ENCODE measurements around the gene NR2F1.
A peak's percentile ranks its signal among the peaks of the same experiment; 100 is the strongest.
"Not testable (repeated sequence)": the region's sequence is repeated elsewhere in the genome, so short reads cannot be mapped to it uniquely, and the experiment has no call there.

Gene NR2F1

GRCh38 chr5:93582677-93583438, at the start of gene NR2F1:
TSS of gene NR2F1 (plus strand) at chr5:93583222. CDS start at chr5:93585024, 1,802 bp downstream.
- peaks cover 30 to 42% (median 37%) of the 10 kb centered on the region in 10 experiments for H3K4me1 ChIP-seq
- H3K36me3 ChIP-seq: no peaks in the 10 kb centered on the region
- H3K9me3 ChIP-seq (replicated peaks in 1 of 11): peaks cover 0 to 6% (median 5%) of the 10 kb centered on the region in 11 experiments; a peak in 12 of 22 replicates
- H3K27ac ChIP-seq: no peak within 1 kb of the TSS
- H3K9ac ChIP-seq: peak within 1 kb of the TSS in 2 of 11 experiments; percentile 44 to 52; a peak in 2 of 22 replicates
- peaks cover 0 to 89% (median 78%) of the 10 kb centered on the region in 11 experiments; a peak in 20 of 22 replicates for H4K20me1 ChIP-seq
- H3K4me2 ChIP-seq: peak within 1 kb of the TSS; percentile 59 to 99 (median 91)
- TF ChIP-seq Cebpa-rat (IDR thresholded peaks at IDR 0.05): no peak
- H3K4me3 ChIP-seq: peak within 1 kb of the TSS; percentile 30 to 70 (median 58)
- H3K27me3 ChIP-seq: peaks cover 95 to 100% (median 100%) of the 10 kb centered on the region in 11 experiments

GRCh38 chr5:93545872-93546271, 37.1 kb upstream of the NR2F1 start:
- Histone ChIP-seq H3K9me3 (replicated peaks in 1 of 11) (no peaks in the 10 kb centered on the region), H3K4me1 (no peaks in the 10 kb centered on the region), H3K27ac (no peak overlapping the region), H4K20me1 (no peaks in the 10 kb centered on the region), H3K27me3 (no peaks in the 10 kb centered on the region), H3K4me3 (no peak overlapping the region), H3K9ac (no peak overlapping the region), H3K36me3 (no peaks in the 10 kb centered on the region), H3K4me2 (no peak overlapping the region)
- TF ChIP-seq Cebpa-rat (IDR thresholded peaks at IDR 0.05): no peak

GRCh38 chr5:93549594-93549993, 33.4 kb upstream of the NR2F1 start:
- not testable (repeated sequence) for H3K4me2 ChIP-seq; H3K9me3 ChIP-seq (replicated peaks in 1 of 11); H3K36me3 ChIP-seq; H3K27ac ChIP-seq; H3K9ac ChIP-seq; H3K4me1 ChIP-seq; H3K27me3 ChIP-seq; H3K4me3 ChIP-seq; H4K20me1 ChIP-seq

DNA sequence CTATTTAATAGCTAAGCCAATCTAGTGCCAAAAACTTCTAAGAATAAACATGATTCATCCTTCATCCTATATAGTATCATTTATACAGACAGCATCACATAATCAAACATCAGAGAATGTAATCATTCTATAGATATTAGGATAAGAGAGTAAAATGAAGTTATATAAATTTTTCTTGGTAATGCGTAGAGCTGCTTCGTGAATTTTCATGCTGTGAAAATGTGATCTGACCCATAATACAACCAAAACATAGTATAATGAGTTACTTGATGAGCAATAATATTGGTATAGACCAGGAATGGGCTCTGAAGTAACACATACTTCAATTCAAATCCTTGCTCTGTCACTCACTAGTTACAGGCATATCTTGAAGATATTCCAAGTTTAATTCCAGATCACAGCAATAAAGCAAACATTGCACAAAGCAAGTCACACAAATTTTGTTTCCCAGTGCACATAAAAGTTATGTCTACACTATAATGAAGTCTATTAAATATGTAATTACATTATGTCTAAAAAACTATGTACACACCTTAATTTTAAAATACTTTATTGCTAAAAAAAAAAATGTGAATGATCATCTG, 25.9 kb upstream of the NR2F1 start:
- no peak for TF ChIP-seq Cebpa-rat (IDR thresholded peaks at IDR 0.05)
- no peak overlapping the region for H3K27ac ChIP-seq
- no peak overlapping the region for H3K9ac ChIP-seq
- no peak overlapping the region for H3K4me2 ChIP-seq
- no peaks in the 10 kb centered on the region for H4K20me1 ChIP-seq
- no peaks in the 10 kb centered on the region for H3K36me3 ChIP-seq
- no peak overlapping the region for H3K4me3 ChIP-seq
- no peaks in the 10 kb centered on the region for H3K4me1 ChIP-seq
- H3K9me3 ChIP-seq (replicated peaks in 1 of 11): no peaks in the 10 kb centered on the region
- H3K27me3 ChIP-seq: no peaks in the 10 kb centered on the region

- peaks cover 0 to 13% (median 0%) of the 10 kb centered on the region in 11 experiments; a peak in 6 of 22 replicates for H4K20me1 ChIP-seq
- no peaks in the 10 kb centered on the region for H3K4me1 ChIP-seq
- H3K27me3 ChIP-seq: peaks cover 36 to 51% (median 40%) of the 10 kb centered on the region in 11 experiments
- no peak overlapping the region for H3K4me2 ChIP-seq
- H3K9me3 ChIP-seq (replicated peaks in 1 of 11): peaks cover 13 to 22% (median 15%) of the 10 kb centered on the region in 11 experiments
- H3K36me3 ChIP-seq: no peaks in the 10 kb centered on the region
- no peak overlapping the region for H3K4me3 ChIP-seq
- no peak overlapping the region for H3K27ac ChIP-seq
- TF ChIP-seq Cebpa-rat (IDR thresholded peaks at IDR 0.05): no peak
- no peak overlapping the region for H3K9ac ChIP-seq
Measured at GRCh38 chr5:93566091-93566490, 16.9 kb upstream of the NR2F1 start.

- H3K27me3 ChIP-seq: peaks cover 49 to 65% (median 54%) of the 10 kb centered on the region in 11 experiments
- TF ChIP-seq Cebpa-rat (IDR thresholded peaks at IDR 0.05): no peak
- no peaks in the 10 kb centered on the region for H3K36me3 ChIP-seq
- H3K27ac ChIP-seq: no peak overlapping the region
- H3K4me1 ChIP-seq: no peaks in the 10 kb centered on the region
- H4K20me1 ChIP-seq: peaks cover 0 to 15% (median 0%) of the 10 kb centered on the region in 11 experiments; a peak in 6 of 22 replicates
- H3K9me3 ChIP-seq (replicated peaks in 1 of 11): peaks cover 27 to 35% (median 28%) of the 10 kb centered on the region in 11 experiments
- H3K4me2 ChIP-seq: no peak overlapping the region
- H3K9ac ChIP-seq: no peak overlapping the region
- H3K4me3 ChIP-seq: no peak overlapping the region
Measured at GRCh38 chr5:93567424-93567823, 15.6 kb upstream of the NR2F1 start.

DNA sequence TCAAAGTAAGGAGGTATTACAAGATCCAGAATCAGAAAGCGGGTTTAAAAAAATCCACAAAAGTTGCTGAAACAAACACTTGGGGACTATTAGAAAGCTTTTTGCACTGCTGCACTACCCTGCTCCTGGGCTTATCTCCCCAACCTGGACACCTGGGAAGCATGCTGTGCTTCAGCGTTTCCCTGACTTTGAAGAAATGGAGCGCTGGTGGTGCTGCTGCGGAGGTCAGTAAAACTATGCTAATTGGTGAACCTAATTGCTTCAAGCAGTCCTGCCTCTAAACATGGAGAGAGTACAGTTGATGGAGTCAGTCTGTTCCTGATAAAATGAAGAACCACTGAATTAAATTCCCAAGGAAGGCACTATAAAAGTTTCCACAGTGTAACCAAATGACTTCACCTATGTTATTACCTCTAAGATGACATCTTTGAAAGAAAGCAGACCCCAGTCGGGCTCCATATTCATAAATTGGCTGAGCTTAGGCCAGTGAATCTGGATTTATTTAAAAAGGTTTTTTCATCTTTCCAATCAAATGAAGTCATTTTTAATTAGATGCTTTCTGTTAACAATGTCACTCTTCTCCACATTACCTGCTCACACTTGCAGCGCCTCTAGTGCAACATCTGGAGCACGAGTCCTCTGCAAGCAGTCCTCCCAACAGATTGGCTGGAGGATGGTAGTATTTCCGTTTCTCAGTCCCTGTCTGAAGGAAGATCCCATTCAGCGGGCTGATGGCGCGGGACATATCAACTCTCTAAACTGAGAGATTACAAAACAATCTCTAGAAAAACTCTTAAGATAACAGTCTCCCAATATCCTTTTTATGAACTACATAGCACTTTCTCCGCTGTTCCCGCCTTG, 13.5 kb upstream of the NR2F1 start:
- no peaks in the 10 kb centered on the region for H3K36me3 ChIP-seq
- TF ChIP-seq Cebpa-rat (IDR thresholded peaks at IDR 0.05): no peak
- H3K27ac ChIP-seq: no peak overlapping the region
- no peaks in the 10 kb centered on the region for H3K4me1 ChIP-seq
- no peak overlapping the region for H3K9ac ChIP-seq
- no peak overlapping the region for H3K4me3 ChIP-seq
- H3K4me2 ChIP-seq: no peak overlapping the region
- peaks cover 40 to 52% (median 42%) of the 10 kb centered on the region in 11 experiments for H3K9me3 ChIP-seq (replicated peaks in 1 of 11)
- peaks cover 70 to 86% (median 75%) of the 10 kb centered on the region in 11 experiments for H3K27me3 ChIP-seq
- H4K20me1 ChIP-seq: peaks cover 0 to 27% (median 10%) of the 10 kb centered on the region in 11 experiments; a peak in 10 of 22 replicates

DNA sequence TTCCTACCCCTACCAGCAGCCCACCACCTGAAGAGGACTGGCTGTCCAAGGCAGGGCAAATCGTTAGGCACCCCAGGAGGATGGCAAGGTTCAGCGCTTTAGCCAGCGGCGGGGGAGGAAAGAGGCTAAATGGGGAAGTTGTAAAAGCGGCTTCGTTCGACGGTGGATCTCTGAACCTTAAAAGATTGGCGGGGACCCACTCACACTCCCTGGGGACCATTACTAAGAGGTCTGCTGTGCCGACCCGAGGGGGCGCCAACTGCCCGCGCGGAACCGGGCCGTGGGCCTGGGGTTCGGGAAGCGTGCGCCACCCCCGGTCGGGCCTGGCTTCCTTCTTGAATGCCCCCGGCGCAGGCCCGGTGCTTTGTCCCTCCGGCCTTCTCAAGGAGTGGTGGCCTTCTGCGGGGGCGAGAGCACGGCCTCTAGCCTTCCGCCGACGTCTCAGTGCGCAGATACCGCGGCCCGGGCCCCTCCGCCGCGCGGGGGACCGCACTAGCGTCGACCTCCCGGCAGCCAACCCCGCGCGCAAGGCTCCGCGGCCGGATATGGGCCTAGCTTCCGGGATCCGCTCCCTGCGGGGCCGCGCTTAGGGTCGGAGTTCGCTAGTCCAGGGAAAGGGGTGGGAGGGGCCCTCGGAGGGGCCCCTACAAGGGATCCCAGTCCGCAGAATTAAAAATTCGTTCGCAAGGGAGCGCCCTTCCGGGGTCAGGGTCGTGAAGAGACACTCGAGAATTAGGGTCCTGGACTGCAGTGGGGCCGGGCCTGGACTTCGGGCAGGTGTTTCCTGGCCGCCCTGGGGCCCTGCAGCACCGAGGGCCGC, 12.5 kb upstream of the NR2F1 start:
- no peak overlapping the region for H3K9ac ChIP-seq
- H3K27ac ChIP-seq: no peak overlapping the region
- peaks cover 0 to 35% (median 18%) of the 10 kb centered on the region in 11 experiments; a peak in 13 of 22 replicates for H4K20me1 ChIP-seq
- no peak overlapping the region for H3K4me2 ChIP-seq
- no peak for TF ChIP-seq Cebpa-rat (IDR thresholded peaks at IDR 0.05)
- peak overlapping the region in 5 of 10 experiments; percentile 11 to 48 (median 23); a peak in 5 of 20 replicates for H3K4me3 ChIP-seq
- peaks cover 80 to 96% (median 84%) of the 10 kb centered on the region in 11 experiments for H3K27me3 ChIP-seq
- H3K9me3 ChIP-seq (replicated peaks in 1 of 11): peaks cover 40 to 52% (median 42%) of the 10 kb centered on the region in 11 experiments
- no peaks in the 10 kb centered on the region for H3K4me1 ChIP-seq
- H3K36me3 ChIP-seq: no peaks in the 10 kb centered on the region

Data from BLaER1 treated with 17β-estradiol and CSF1 and Interleukin-3, amounts not matched to agents 10 nM and 100 nM (cell line).